Spleen (tissue), 11 donors: Measurements from ENCODE around the gene SMPX. TPM values are rescaled to one million over a fixed set of nuclear protein-coding genes. Genes with fewer than 3 reads are reported as not detected.

Experiments
- DNase-seq: peaks from one replicate; pipeline ENCODE4 v3.0.0-alpha.2; 2020
- H3K27ac ChIP-seq, 8 donors: fragments of 200-600 bp; sonication (generic) in 7 of 8; 1 replicate in 4 of 8; 2 replicates in 4 of 8; pipeline versions ENCODE4 v1.5.0 to v1.8.0; 2016 to 2021; ENCODE audit warnings: inconsistent platforms in 4 of 8, mild to moderate bottlenecking in 4 of 8, moderate library complexity in 1 of 8
- H3K27me3 ChIP-seq, 7 donors: fragments of 200-600 bp; sonication (generic) in 6 of 7; replicated peaks in 1 of 7; 1 replicate in 4 of 7; 2 replicates in 3 of 7; pipeline versions ENCODE4 v1.5.0 to v1.8.0; 2016 to 2021; ENCODE audit warnings: inconsistent platforms in 3 of 7, mild to moderate bottlenecking in 1 of 7
- H3K36me3 ChIP-seq, 6 donors: fragments of 200-600 bp; sonication (generic) in 5 of 6; 1 replicate in 4 of 6; 2 replicates in 2 of 6; pipeline versions ENCODE4 v1.5.0 to v1.8.0; 2016 to 2021; ENCODE audit warnings: inconsistent platforms in 2 of 6
- H3K4me1 ChIP-seq, 6 donors: fragments of 200-600 bp; sonication (generic) in 5 of 6; 1 replicate in 3 of 6; 2 replicates in 3 of 6; pipeline versions ENCODE4 v1.5.0 to v1.8.0; 2016 to 2021; ENCODE audit warnings: inconsistent platforms in 3 of 6
- H3K4me3 ChIP-seq, 8 donors: fragments of 200-600 bp; sonication (generic) in 7 of 8; 1 replicate in 4 of 8; 2 replicates in 4 of 8; pipeline versions ENCODE4 v1.5.0 to v1.8.0; 2016 to 2021; ENCODE audit warnings: inconsistent platforms in 4 of 8, mild to moderate bottlenecking in 4 of 8, moderate library complexity in 2 of 8
- H3K9me3 ChIP-seq, 8 donors: fragments of 200-600 bp; sonication (generic) in 7 of 8; 1 replicate in 4 of 8; 2 replicates in 4 of 8; pipeline versions ENCODE4 v1.5.0 to v1.8.0; 2016 to 2021; ENCODE audit warnings: inconsistent platforms in 4 of 8
- POLR2A ChIP-seq, 3 donors: fragments of 450-650 bp; IDR thresholded peaks; one replicate each; pipeline ENCODE4 v1.5.1; 2017; ENCODE audit warnings: antibody characterized with exemption in 3 of 3, mild to moderate bottlenecking in 1 of 3
- POLR2AphosphoS5 ChIP-seq, 3 donors: sonication (generic); formaldehyde crosslinking; IDR thresholded peaks; one replicate each; pipeline ENCODE4 v1.5.1; 2017; ENCODE audit warnings: antibody characterized with exemption in 3 of 3
- WGBS, 5 donors: extraction: QIAGEN DNeasy Blood & Tissue Kit in 3 of 5; methylation state at CpG; one replicate each; pipeline versions ENCODE4 v1.1.5 to v1.1.7; 2013 to 2018; 5-methylcytosine and 5-hydroxymethylcytosine counted together
- intact Hi-C: fragments of 100-400 bp; cut with DNase I; formaldehyde crosslinking; loops from one replicate; pipeline ENCODE4 v1.15.0; 2023; ENCODE audit warnings: low total_unique reads
- polyA plus RNA-seq, 3 donors: library from polyadenylated mRNA; stranded (reverse); fragments of 200-250 nt; gene quantifications; one replicate each; pipeline ENCODE4 v1.2.1, GENCODE V29; 2013
- total RNA-seq, 7 donors: library from RNA; depleted of rRNA in 3 of 7; stranded (reverse); fragments of >200 nt in 3 of 7; fragmentation: NEBNext Ultra II Directional in 4 of 7; extraction: Animal tissue kit (Norgen Biotek cat#: 25700) in 4 of 7; gene quantifications; one replicate each; pipeline versions ENCODE4 v1.1.0 to v1.2.1, GENCODE V29; 2016 to 2021
- TF ChIP-seq, protein P1 (sequence below), 11 experiments: fragments of 200-600 bp in 7 of 11; fragments of 450-650 bp in 4 of 11; sonication (generic) in 4 of 11; IDR thresholded peaks in 8 of 11; conservative IDR thresholded peaks in 3 of 11; 1 replicate in 7 of 11; 2 replicates in 4 of 11; pipeline versions ENCODE4 v1.4.0 to v1.8.0; 2016 to 2021; ENCODE audit warnings: antibody characterized with exemption in 11 of 11, inconsistent platforms in 4 of 11, mild to moderate bottlenecking in 1 of 11
- donor health status: healthy with polysubstance abuse.
- donor health status: DM: no; HTN: no; CAD: no; lungs with moderate emphysema.
- donor health status: DM: no; HTN: no; CAD: no.
- donor health status: Bipolar disorder and iron deficiency.
- donor health status: healthy.
- donor health status: DM: no; HTN: no; CAD: no.
- donor health status: DM: yes; HTN: yes; CAD: no.

SMPX gene
- total and polyA plus RNA-seq, 10 donors, result 0.15 TPM; not detected in 9

GRCh38 chrX:21723814-21724213 is 34.1 kb downstream of the SMPX start:
- no peak for TF ChIP-seq POLR2A (IDR thresholded peaks at IDR 0.05)

GRCh38 chrX:21723084-21723483 is 34.8 kb downstream of the SMPX start:
- no peak for DNase-seq
- TF ChIP-seq, protein P1, sequence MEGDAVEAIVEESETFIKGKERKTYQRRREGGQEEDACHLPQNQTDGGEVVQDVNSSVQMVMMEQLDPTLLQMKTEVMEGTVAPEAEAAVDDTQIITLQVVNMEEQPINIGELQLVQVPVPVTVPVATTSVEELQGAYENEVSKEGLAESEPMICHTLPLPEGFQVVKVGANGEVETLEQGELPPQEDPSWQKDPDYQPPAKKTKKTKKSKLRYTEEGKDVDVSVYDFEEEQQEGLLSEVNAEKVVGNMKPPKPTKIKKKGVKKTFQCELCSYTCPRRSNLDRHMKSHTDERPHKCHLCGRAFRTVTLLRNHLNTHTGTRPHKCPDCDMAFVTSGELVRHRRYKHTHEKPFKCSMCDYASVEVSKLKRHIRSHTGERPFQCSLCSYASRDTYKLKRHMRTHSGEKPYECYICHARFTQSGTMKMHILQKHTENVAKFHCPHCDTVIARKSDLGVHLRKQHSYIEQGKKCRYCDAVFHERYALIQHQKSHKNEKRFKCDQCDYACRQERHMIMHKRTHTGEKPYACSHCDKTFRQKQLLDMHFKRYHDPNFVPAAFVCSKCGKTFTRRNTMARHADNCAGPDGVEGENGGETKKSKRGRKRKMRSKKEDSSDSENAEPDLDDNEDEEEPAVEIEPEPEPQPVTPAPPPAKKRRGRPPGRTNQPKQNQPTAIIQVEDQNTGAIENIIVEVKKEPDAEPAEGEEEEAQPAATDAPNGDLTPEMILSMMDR (IDR thresholded peaks at IDR 0.05 in 8 of 11, conservative IDR thresholded peaks at IDR 0.05 in 3 of 11), result no peak
- TF ChIP-seq POLR2A (IDR thresholded peaks at IDR 0.05), result no peak
- no peak for TF ChIP-seq POLR2AphosphoS5 (IDR thresholded peaks at IDR 0.05)
- intact Hi-C loops, result no loop called here

More at GRCh38 chrX:21723814-21724213, 34.1 kb downstream of the SMPX start:
- Histone ChIP-seq H3K9me3 (no peaks in the 10 kb centered on the region), H3K4me1 (no peaks in the 10 kb centered on the region), H3K36me3 (no peaks in the 10 kb centered on the region), H3K27ac (no peak overlapping the region), H3K27me3 (peaks cover 0 to 9% (median 0%) of the 10 kb centered on the region in 7 donors), H3K4me3 (no peak overlapping the region)
- no peak for DNase-seq
- 66 to 91% (median 80%) methylated on average over 1 to 4 of the region's 4 CpGs for WGBS, 5 donors
- intact Hi-C loops, result no loop called here

GRCh38 chrX:21721195-21721594 is 36.7 kb downstream of the SMPX start:
- intact Hi-C loops, result no loop called here
- Histone ChIP-seq H3K27ac (no peak overlapping the region), H3K9me3 (no peaks in the 10 kb centered on the region), H3K4me1 (no peaks in the 10 kb centered on the region), H3K27me3 (no peaks in the 10 kb centered on the region), H3K36me3 (no peaks in the 10 kb centered on the region), H3K4me3 (no peak overlapping the region)
- TF ChIP-seq POLR2A (IDR thresholded peaks at IDR 0.05) (no peak), POLR2AphosphoS5 (IDR thresholded peaks at IDR 0.05) (no peak)
- TF ChIP-seq, protein P1 (IDR thresholded peaks at IDR 0.05 in 8 of 11, conservative IDR thresholded peaks at IDR 0.05 in 3 of 11), result no peak
- DNase-seq, result no peak
- 56 to 91% (median 82%) methylated on average over 3 of the region's 3 CpGs for WGBS, 5 donors

More at GRCh38 chrX:21723084-21723483, 34.8 kb downstream of the SMPX start:
- Histone ChIP-seq H3K9me3 (no peaks in the 10 kb centered on the region), H3K4me3 (no peak overlapping the region), H3K36me3 (no peaks in the 10 kb centered on the region), H3K27ac (no peak overlapping the region), H3K27me3 (peaks cover 0 to 9% (median 0%) of the 10 kb centered on the region in 7 donors), H3K4me1 (no peaks in the 10 kb centered on the region)

- DNase-seq, result no peak
- 64 to 91% (median 87%) methylated on average over 5 of the region's 5 CpGs for WGBS, 5 donors
- no peaks in the 10 kb centered on the region for H3K36me3 ChIP-seq
- no peaks in the 10 kb centered on the region for H3K4me1 ChIP-seq
- no peaks in the 10 kb centered on the region for H3K27me3 ChIP-seq
- no peak overlapping the region for H3K4me3 ChIP-seq
- peaks cover 0 to 6% (median 0%) of the 10 kb centered on the region in 8 donors for H3K9me3 ChIP-seq
- intact Hi-C loops, result no loop called here
- H3K27ac ChIP-seq, result no peak overlapping the region
- TF ChIP-seq POLR2AphosphoS5 (IDR thresholded peaks at IDR 0.05), result no peak
Observed at GRCh38 chrX:21718575-21718974, 39.3 kb downstream of the SMPX start.

GRCh38 chrX:21717802-21718201 is 40.1 kb downstream of the SMPX start:
- no peak for DNase-seq
- Histone ChIP-seq H3K4me1 (no peaks in the 10 kb centered on the region), H3K27ac (no peak overlapping the region), H3K27me3 (no peaks in the 10 kb centered on the region), H3K9me3 (peaks cover 0 to 9% (median 0%) of the 10 kb centered on the region in 8 donors), H3K4me3 (no peak overlapping the region), H3K36me3 (no peaks in the 10 kb centered on the region)
- 82 to 96% (median 88%) methylated on average over 7 of the region's 7 CpGs for WGBS, 5 donors
- intact Hi-C loops, result no loop called here
- TF ChIP-seq, protein P1 (IDR thresholded peaks at IDR 0.05 in 8 of 11, conservative IDR thresholded peaks at IDR 0.05 in 3 of 11), result no peak
- no peak for TF ChIP-seq POLR2AphosphoS5 (IDR thresholded peaks at IDR 0.05)
- TF ChIP-seq POLR2A (IDR thresholded peaks at IDR 0.05), result no peak
